Measurements from ENCODE around the gene NOTO. TPM values are rescaled to one million over a fixed set of nuclear protein-coding genes. Genes with fewer than 3 reads are reported as not detected.

NOTO gene
- total and polyA plus RNA-seq, 2 donors (not counting 3 experiments of a cell fraction or from before 2014, with no cell fraction given), result not detected

GRCh38 chr2:73232403-73233153 is 30.2 kb downstream of the NOTO start:
- Histone ChIP-seq H3K9me1 (replicated peaks; ENCODE audit: control insufficient read depth, extremely low read depth, insufficient read depth, low read length) (no peaks in the 10 kb centered on the region), H3K9me3 (replicated peaks; ENCODE audit: control insufficient read depth, insufficient read depth, low read length) (no peaks in the 10 kb centered on the region), H3K9ac (replicated peaks; ENCODE audit: extremely low read depth, insufficient read depth, low read length) (peak overlapping the region; percentile 63), H3K27me3 (ENCODE audit: control insufficient read depth in 2 of 2, insufficient read depth in 2 of 2, low read length in 2 of 2) (no peaks in the 10 kb centered on the region), H2AFZ (ENCODE audit: low read depth, low read length) (peak overlapping the region; percentile 74), H3K27ac (ENCODE audit: insufficient read depth, low read depth, low read length) (peak overlapping the region; percentile 53), H3K4me3 (replicated peaks in 1 of 3; ENCODE audit: insufficient read depth in 1 of 3, low read depth in 1 of 3, low read length in 3 of 3) (peak overlapping the region; percentile 32 to 74 (median 49)), H3K4me2 (ENCODE audit: insufficient read depth, low read length) (peak overlapping the region; percentile 76), H3K79me2 (ENCODE audit: control insufficient read depth, insufficient read depth, low read length) (peaks cover 35% of the 10 kb centered on the region), H3K36me3 (ENCODE audit: control insufficient read depth in 2 of 2, extremely low read depth in 1 of 2, insufficient read depth in 2 of 2, low read length in 2 of 2) (peaks cover 0 to 3% of the 10 kb centered on the region in 2 experiments), H3K4me1 (ENCODE audit: control insufficient read depth, extremely low read depth, insufficient read depth, low read length) (peaks cover 21% of the 10 kb centered on the region), H4K20me1 (replicated peaks; ENCODE audit: control insufficient read depth, extremely low read depth, insufficient read depth, low read length) (no peaks in the 10 kb centered on the region)
- ChIA-PET POLR2A (interaction anchor here (1.1 kb wide), 1 partner anchor 19 kb away, joined by 3 read pairs; the partner anchor contains the start of gene SMYD5), CTCF (interaction anchor here (0.8 to 2.8 kb wide), 4 partner anchors 20 to 1933 kb away, joined by 3 to 19 read pairs (median 3); no protein-coding TSS in a partner anchor)
- peak in 1 of 2 donors; percentile 7 for TF ChIP-seq CTCF (IDR thresholded peaks at IDR 0.05; ENCODE audit: extremely low read depth in 1 of 2, insufficient read depth in 1 of 2, low read depth in 1 of 2, low read length in 2 of 2)
- TF ChIP-seq JUN (IDR thresholded peaks at IDR 0.05; ENCODE audit: borderline replicate concordance, insufficient read depth, insufficient read length, low read depth), result no peak
- TF ChIP-seq EZH2 (IDR thresholded peaks at IDR 0.05; ENCODE audit: borderline replicate concordance, low read depth, low read length, severe bottlenecking), result no peak
- TF ChIP-seq FOS (IDR thresholded peaks at IDR 0.05; ENCODE audit: borderline replicate concordance, insufficient read depth, low read length), result no peak
- TF ChIP-seq POLR2A (IDR thresholded peaks at IDR 0.05; ENCODE audit: low read depth, low read length), result no peak
- TF ChIP-seq GATA2 (IDR thresholded peaks at IDR 0.05; ENCODE audit: insufficient read depth, insufficient read length, low read depth, low read length), result no peak
- intact Hi-C loops (cut with micrococcal nuclease) (loop anchor here (1.0 to 5.0 kb wide), 3 partner anchors 18 to 905 kb away; partner anchors contain the start of genes SFXN5 and SMYD5), dilution Hi-C loops (cut with MboI; ENCODE audit: extremely low pct_ligation_motif_present, low sequenced_read_pairs) (no loop called here)
- TSS peak; percentile 2 for BruUV-seq (replicated peaks)
- FAIRE-seq (no peak), DNase-seq (ENCODE audit: low read depth, low spot score) (peak; percentile 18)

Measured in endothelial cell of umbilical vein (primary cell).